Measurements from ENCODE around the gene HELZ2. TPM values are rescaled to one million over a fixed set of nuclear protein-coding genes. Genes with fewer than 3 reads are reported as not detected.
A peak's percentile ranks its signal among the peaks of the same experiment; 100 is the strongest.

The HELZ2 gene
- total and polyA plus RNA-seq, 4 experiments from 2014 or later = 2.0 to 45.4 (median 23.0) TPM

GRCh38 chr20:63558804-63559484 is 15.1 kb downstream of the HELZ2 start:
- no peaks in the 10 kb centered on the region for H3K27me3 Mint-ChIP-seq
- no peak for DNase-seq
- intact Hi-C loops (cut with micrococcal nuclease) = no loop called here
- H3K4me3 Mint-ChIP-seq = peak overlapping the region in 1 of 8 donors; percentile 76
- no peak overlapping the region for H3K4me3 ChIP-seq (ENCODE audit: low read length in 2 of 2)
- no peak overlapping the region for H3K27ac ChIP-seq (ENCODE audit: low read depth, low read length)
- ChIA-PET CTCF (ENCODE audit: partially characterized antibody) (no interaction called here), POLR2A (ENCODE audit: partially characterized antibody) (no interaction called here)
- peak overlapping the region in 1 of 7 donors; percentile 52 for H3K27ac Mint-ChIP-seq
- H3K4me1 Mint-ChIP-seq = peaks cover 0 to 7% (median 0%) of the 10 kb centered on the region in 4 donors
- H3K9me3 Mint-ChIP-seq = no peaks in the 10 kb centered on the region
- no peaks in the 10 kb centered on the region for H3K27me3 ChIP-seq (ENCODE audit: insufficient read depth, low read length)
- peaks cover 15% of the 10 kb centered on the region for H3K36me3 ChIP-seq (ENCODE audit: insufficient read depth, low read length)
- H3K9me3 ChIP-seq (ENCODE audit: control insufficient read depth in 1 of 2, low read length in 2 of 2) = no peaks in the 10 kb centered on the region
- H3K36me3 Mint-ChIP-seq = peaks cover 4 to 5% of the 10 kb centered on the region in 2 donors
- H3K4me1 ChIP-seq (ENCODE audit: insufficient read depth, low read length) = peaks cover 6% of the 10 kb centered on the region

- Histone ChIP-seq H3K4me1 (ENCODE audit: insufficient read depth, low read length) (peaks cover 15% of the 10 kb centered on the region), H3K4me3 (ENCODE audit: low read length in 2 of 2) (no peak overlapping the region), H3K27me3 (ENCODE audit: insufficient read depth, low read length) (no peaks in the 10 kb centered on the region), H3K36me3 (ENCODE audit: insufficient read depth, low read length) (peaks cover 15% of the 10 kb centered on the region), H3K9me3 (ENCODE audit: control insufficient read depth in 1 of 2, low read length in 2 of 2) (no peaks in the 10 kb centered on the region), H3K27ac (ENCODE audit: low read depth, low read length) (no peak overlapping the region)
- H3K27me3 Mint-ChIP-seq = peaks cover 0 to 3% of the 10 kb centered on the region in 2 donors
- ChIA-PET CTCF (ENCODE audit: partially characterized antibody) (no interaction called here), POLR2A (ENCODE audit: partially characterized antibody) (interaction anchor here (1.1 to 1.3 kb wide), 2 partner anchors 10 to 20 kb away, joined by 5 to 6 read pairs; partner anchors contain the start of gene PTK6)
- H3K27ac Mint-ChIP-seq = peak overlapping the region in 2 of 7 donors; percentile 18 to 73
- peak overlapping the region in 2 of 8 donors; percentile 42 to 59 for H3K4me3 Mint-ChIP-seq
- intact Hi-C loops (cut with micrococcal nuclease) = no loop called here
- DNase-seq = no peak
- peaks cover 4 to 15% (median 8%) of the 10 kb centered on the region in 4 donors for H3K4me1 Mint-ChIP-seq
- no peaks in the 10 kb centered on the region for H3K9me3 Mint-ChIP-seq
- H3K36me3 Mint-ChIP-seq = peaks cover 4 to 5% of the 10 kb centered on the region in 2 donors
Observed at GRCh38 chr20:63557481-63557891, 16.6 kb downstream of the HELZ2 start.

- ChIA-PET POLR2A (ENCODE audit: partially characterized antibody) (interaction anchor here (1.1 to 1.3 kb wide), 2 partner anchors 11 to 20 kb away, joined by 5 to 6 read pairs; partner anchors contain the start of gene PTK6), CTCF (ENCODE audit: partially characterized antibody) (no interaction called here)
- peaks cover 4 to 5% of the 10 kb centered on the region in 2 donors for H3K36me3 Mint-ChIP-seq
Observed at GRCh38 chr20:63556873-63557478, 17.1 kb downstream of the HELZ2 start.

GRCh38 chr20:63555661-63556381 is 18.2 kb downstream of the HELZ2 start:
- peaks cover 8% of the 10 kb centered on the region for H3K36me3 ChIP-seq (ENCODE audit: insufficient read depth, low read length)
- peaks cover 5 to 27% (median 14%) of the 10 kb centered on the region in 4 donors for H3K4me1 Mint-ChIP-seq
- peaks cover 0 to 4% of the 10 kb centered on the region in 2 donors for H3K27me3 Mint-ChIP-seq
- H3K9me3 ChIP-seq (ENCODE audit: control insufficient read depth in 1 of 2, low read length in 2 of 2) = no peaks in the 10 kb centered on the region
- no peak overlapping the region for H3K27ac ChIP-seq (ENCODE audit: low read depth, low read length)
- CTCF ChIA-PET (ENCODE audit: partially characterized antibody) = no interaction called here
- intact Hi-C loops (cut with micrococcal nuclease) = no loop called here
- H3K36me3 Mint-ChIP-seq = peaks cover 3 to 4% of the 10 kb centered on the region in 2 donors
- H3K27ac Mint-ChIP-seq = peak overlapping the region in 1 of 7 donors; percentile 27
- POLR2A ChIA-PET (ENCODE audit: partially characterized antibody) = interaction anchor here (1.1 to 2.3 kb wide), 5 partner anchors 12 to 79 kb away, joined by 3 to 11 read pairs (median 6); partner anchors contain the start of genes HELZ2, PPDPF and PTK6
- H3K9me3 Mint-ChIP-seq = no peaks in the 10 kb centered on the region
- peaks cover 22% of the 10 kb centered on the region for H3K4me1 ChIP-seq (ENCODE audit: insufficient read depth, low read length)
- no peak for DNase-seq
- no peaks in the 10 kb centered on the region for H3K27me3 ChIP-seq (ENCODE audit: insufficient read depth, low read length)
- no peak overlapping the region for H3K4me3 ChIP-seq (ENCODE audit: low read length in 2 of 2)
- H3K4me3 Mint-ChIP-seq = no peak overlapping the region

More at GRCh38 chr20:63556873-63557478, 17.1 kb downstream of the HELZ2 start:
- H3K4me1 Mint-ChIP-seq = peaks cover 5 to 20% (median 11%) of the 10 kb centered on the region in 4 donors
- peaks cover 0 to 4% of the 10 kb centered on the region in 2 donors for H3K27me3 Mint-ChIP-seq
- no peak overlapping the region for H3K4me3 ChIP-seq (ENCODE audit: low read length in 2 of 2)
- peak overlapping the region in 3 of 7 donors; percentile 18 to 73 (median 59) for H3K27ac Mint-ChIP-seq
- H3K27ac ChIP-seq (ENCODE audit: low read depth, low read length) = no peak overlapping the region
- peaks cover 15% of the 10 kb centered on the region for H3K36me3 ChIP-seq (ENCODE audit: insufficient read depth, low read length)
- DNase-seq = no peak
- peak overlapping the region in 3 of 8 donors; percentile 42 to 59 (median 43) for H3K4me3 Mint-ChIP-seq
- no peaks in the 10 kb centered on the region for H3K9me3 ChIP-seq (ENCODE audit: control insufficient read depth in 1 of 2, low read length in 2 of 2)
- H3K27me3 ChIP-seq (ENCODE audit: insufficient read depth, low read length) = no peaks in the 10 kb centered on the region
- peaks cover 20% of the 10 kb centered on the region for H3K4me1 ChIP-seq (ENCODE audit: insufficient read depth, low read length)
- intact Hi-C loops (cut with micrococcal nuclease) = no loop called here
- no peaks in the 10 kb centered on the region for H3K9me3 Mint-ChIP-seq

- intact Hi-C loops (cut with micrococcal nuclease) = loop anchor here (5.0 kb wide), 1 partner anchor 73 kb away; the partner anchor contains the start of gene GMEB2
- peak overlapping the region in 1 of 2 donors; percentile 66 for H3K4me3 ChIP-seq (ENCODE audit: low read length in 2 of 2)
Observed at GRCh38 chr20:63554361-63555278, 19.4 kb downstream of the HELZ2 start.

GRCh38 chr20:63553933-63554290 is 20.1 kb downstream of the HELZ2 start, which contains the start of gene FNDC11:
FNDC11 (plus strand) TSS chr20:63554159; CDS start chr20:63555664, 1,505 bp downstream.
- Histone ChIP-seq H3K36me3 (ENCODE audit: insufficient read depth, low read length) (no peaks in the 10 kb centered on the region), H3K27me3 (ENCODE audit: insufficient read depth, low read length) (no peaks in the 10 kb centered on the region), H3K4me3 (ENCODE audit: low read length in 2 of 2) (peak within 1 kb of the TSS; percentile 23 to 66), H3K27ac (ENCODE audit: low read depth, low read length) (peak within 1 kb of the TSS; percentile 69), H3K9me3 (ENCODE audit: control insufficient read depth in 1 of 2, low read length in 2 of 2) (no peaks in the 10 kb centered on the region), H3K4me1 (ENCODE audit: insufficient read depth, low read length) (peaks cover 22% of the 10 kb centered on the region)
- peak in 2 of 5 donors; percentile 38 to 68 for DNase-seq
- intact Hi-C loops (cut with micrococcal nuclease) = loop anchor here (1.0 to 5.0 kb wide), 6 partner anchors 13 to 104 kb away; partner anchors contain the start of genes GMEB2, HELZ2, PTK6 and RTEL1
- H3K27me3 Mint-ChIP-seq = peaks cover 0 to 6% of the 10 kb centered on the region in 2 donors
- H3K36me3 Mint-ChIP-seq = no peaks in the 10 kb centered on the region
- H3K27ac Mint-ChIP-seq = peak within 1 kb of the TSS; percentile 93 to 98 (median 97)
- H3K9me3 Mint-ChIP-seq = no peaks in the 10 kb centered on the region
- peak within 1 kb of the TSS; percentile 70 to 92 (median 78) for H3K4me3 Mint-ChIP-seq
- POLR2A ChIA-PET (ENCODE audit: partially characterized antibody) = interaction anchor here (1.4 to 3.1 kb wide), 8 partner anchors 14 to 183 kb away, joined by 5 to 19 read pairs (median 8); partner anchors contain the start of genes HELZ2, LIME1 and PPDPF
- peaks cover 5 to 27% (median 14%) of the 10 kb centered on the region in 4 donors for H3K4me1 Mint-ChIP-seq
- CTCF ChIA-PET (ENCODE audit: partially characterized antibody) = no interaction called here

More at GRCh38 chr20:63554361-63555278, 19.4 kb downstream of the HELZ2 start:
- H3K9me3 ChIP-seq (ENCODE audit: control insufficient read depth in 1 of 2, low read length in 2 of 2) = no peaks in the 10 kb centered on the region
- Mint-ChIP-seq H3K9me3 (no peaks in the 10 kb centered on the region), H3K36me3 (no peaks in the 10 kb centered on the region), H3K27me3 (peaks cover 0 to 4% of the 10 kb centered on the region in 2 donors), H3K4me3 (peak overlapping the region; percentile 69 to 81 (median 76)), H3K4me1 (peaks cover 5 to 27% (median 14%) of the 10 kb centered on the region in 4 donors), H3K27ac (peak overlapping the region in 6 of 7 donors; percentile 46 to 97 (median 82))
- no peaks in the 10 kb centered on the region for H3K27me3 ChIP-seq (ENCODE audit: insufficient read depth, low read length)
- H3K27ac ChIP-seq (ENCODE audit: low read depth, low read length) = peak overlapping the region; percentile 63
- H3K36me3 ChIP-seq (ENCODE audit: insufficient read depth, low read length) = no peaks in the 10 kb centered on the region
- CTCF ChIA-PET (ENCODE audit: partially characterized antibody) = no interaction called here
- DNase-seq = peak in 1 of 5 donors; percentile 22
- peaks cover 22% of the 10 kb centered on the region for H3K4me1 ChIP-seq (ENCODE audit: insufficient read depth, low read length)
- POLR2A ChIA-PET (ENCODE audit: partially characterized antibody) = interaction anchor here (0.6 to 3.1 kb wide), 9 partner anchors 12 to 182 kb away, joined by 3 to 17 read pairs (median 5); partner anchors contain the start of genes GMEB2, HELZ2, LIME1 and PPDPF

Data from CD4-positive, alpha-beta memory T cell (primary cell).